ENCODE results near the gene DLGAP1. TPM values are rescaled to one million over a fixed set of nuclear protein-coding genes. Genes with fewer than 3 reads are reported as not detected.

The DLGAP1 gene
- total and polyA plus RNA-seq, 2 of the 4 experiments (the other 2 are of a cell fraction) = under 0.01 to 0.09 TPM

GRCh38 chr18:3885209-3885792 lies 569.8 kb downstream of the DLGAP1 start:
- no peak overlapping the region for H3K18ac ChIP-seq (ENCODE audit: low read depth, low read length)

More at GRCh38 chr18:3885209-3885792, 569.8 kb downstream of the DLGAP1 start:
- Histone ChIP-seq H2BK5ac (ENCODE audit: low read depth, low read length, poor library complexity, severe bottlenecking) (no peak overlapping the region), H4K20me1 (ENCODE audit: insufficient read depth, low read length) (no peaks in the 10 kb centered on the region), H3K4me1 (ENCODE audit: control insufficient read depth, insufficient read depth, low read length) (peaks cover 7% of the 10 kb centered on the region), H3K9ac (ENCODE audit: low read depth, low read length) (no peak overlapping the region), H3K27me3 (ENCODE audit: control insufficient read depth, insufficient read depth, low read length) (no peaks in the 10 kb centered on the region), H2AFZ (replicated peaks; ENCODE audit: low read length, poor library complexity) (no peak overlapping the region), H3K27ac (ENCODE audit: insufficient read depth, low read length) (no peak overlapping the region), H3K4me3 (ENCODE audit: insufficient read depth, low read depth, low read length) (no peak overlapping the region), H4K8ac (ENCODE audit: low read depth in 2 of 2, low read length in 2 of 2) (no peak overlapping the region), H2BK20ac (ENCODE audit: low read depth, low read length) (no peak overlapping the region), H3K4me2 (ENCODE audit: low read depth, low read length) (no peak overlapping the region), H4K5ac (ENCODE audit: low read depth, low read length) (no peak overlapping the region), H3K4ac (ENCODE audit: low read depth, low read length) (no peak overlapping the region), H2BK15ac (ENCODE audit: low read depth, low read length) (no peak overlapping the region), H3K79me1 (ENCODE audit: low read depth in 1 of 2, low read length in 2 of 2) (no peaks in the 10 kb centered on the region), H2AK5ac (ENCODE audit: low read depth, low read length) (no peak overlapping the region), H3K9me3 (ENCODE audit: control insufficient read depth, insufficient read depth, low read length) (no peaks in the 10 kb centered on the region), H3K36me3 (ENCODE audit: control insufficient read depth, insufficient read depth, low read length) (no peaks in the 10 kb centered on the region), H4K91ac (ENCODE audit: insufficient read depth, low read depth, low read length) (no peak overlapping the region), H2BK120ac (ENCODE audit: low read depth, low read length) (no peak overlapping the region), H3K56ac (ENCODE audit: extremely low read depth, insufficient read depth, low read length) (no peak overlapping the region), H3K9me1 (ENCODE audit: insufficient read depth, low read length) (no peaks in the 10 kb centered on the region), H2AK9ac (replicated peaks; ENCODE audit: low read depth, low read length, poor library complexity) (no peak overlapping the region), H3K23ac (ENCODE audit: low read depth, low read length) (no peak overlapping the region), H3K14ac (replicated peaks; ENCODE audit: low read depth, low read length) (no peak overlapping the region)
- dilution Hi-C loops (cut with HindIII; ENCODE audit: low sequenced_read_pairs, unreplicated experiment) (no loop called here), in situ Hi-C loops (cut with MboI; ENCODE audit: low sequenced_read_pairs) (no loop called here), intact Hi-C loops (cut with micrococcal nuclease) (no loop called here)
- no TSS peak for BruUV-seq (replicated peaks)
- ChIA-PET CTCF (interaction anchor here (0.8 to 1.3 kb wide), 4 partner anchors 9 to 113 kb away, joined by 3 to 6 read pairs (median 3); no protein-coding TSS in a partner anchor), POLR2A (ENCODE audit: unreplicated experiment) (no interaction called here)
- DNase-seq (no peak), ATAC-seq (ENCODE audit: low read depth) (no peak)
- TF ChIP-seq NFE2L2 (IDR thresholded peaks at IDR 0.05; ENCODE audit: low read depth, low read length) (no peak), RAD21 (IDR thresholded peaks at IDR 0.05; ENCODE audit: low read length) (0 out of 2 replicates have a peak, but pooled peaks have one; percentile 7), FOS (IDR thresholded peaks at IDR 0.05; ENCODE audit: low read depth, low read length) (no peak)
- WGBS, 2 experiments (ENCODE audit: extremely low coverage in 2 of 2, insufficient read length in 1 of 2) = no CpG with 5 or more reads among the region's 2 CpGs
